IMR-90 (cell line): ENCODE data around the gene SUN5. TPM values are rescaled to one million over a fixed set of nuclear protein-coding genes. Genes with fewer than 3 reads are reported as not detected.

Experiments used
- ATAC-seq: fragments of 200-7000 bp; cut with Tn5 transposase; 2 replicates; pipeline ENCODE4 v1.9.1; 2020; ENCODE audit warnings: low read depth, mild to moderate bottlenecking, moderate library complexity
- BruUV-seq: library from RNA; stranded (reverse); fragments of 400-500 nt; replicated peaks from 2 replicates; lab custom pipeline; 2021; lab: Mats Ljungman, UMichigan
- CTCF ChIA-PET: fragments of 300-600 bp; formaldehyde crosslinking; extraction: SDS; loops from one replicate; lab custom pipeline; 2021; ENCODE audit warnings: antibody characterized with exemption; lab: Yijun Ruan, JAX
- POLR2A ChIA-PET: fragments of 300-600 bp; sonication (Branson Sonifier 250); formaldehyde crosslinking; loops from one replicate; lab custom pipeline; 2022; ENCODE audit warnings: antibody characterized with exemption; ENCODE audit not compliant: unreplicated experiment; lab: Charles Lee
- DNase-seq: peaks from one replicate; pipeline ENCODE4 v3.0.0; 2013
- H2AFZ ChIP-seq: replicated peaks from 2 replicates; pipeline ENCODE3; 2013; ENCODE audit warnings: low read length, mild to moderate bottlenecking; ENCODE audit not compliant: poor library complexity
- H2AK5ac ChIP-seq: 2 replicates; pipeline ENCODE4 v1.6.1; 2013; ENCODE audit warnings: low read depth, low read length, inconsistent platforms
- H2AK9ac ChIP-seq: replicated peaks from 2 replicates; pipeline ENCODE3; 2013; ENCODE audit warnings: mild to moderate bottlenecking, low read depth, low read length, moderate library complexity; ENCODE audit not compliant: poor library complexity
- H2BK120ac ChIP-seq: 2 replicates; pipeline ENCODE4 v1.6.1; 2013; ENCODE audit warnings: low read depth, low read length, inconsistent platforms
- H2BK15ac ChIP-seq: 3 replicates; pipeline ENCODE4 v1.6.1; 2013; ENCODE audit warnings: low read depth, low read length, inconsistent platforms
- H2BK20ac ChIP-seq: 2 replicates; pipeline ENCODE4 v1.6.1; 2013; ENCODE audit warnings: low read depth, mild to moderate bottlenecking, inconsistent platforms, low read length, moderate library complexity
- H2BK5ac ChIP-seq: 2 replicates; pipeline ENCODE4 v1.6.1; 2013; ENCODE audit warnings: mild to moderate bottlenecking, low read depth, low read length, inconsistent platforms; ENCODE audit not compliant: poor library complexity, severe bottlenecking
- H3K14ac ChIP-seq: replicated peaks from 2 replicates; pipeline ENCODE4 v1.6.1; 2013; ENCODE audit warnings: low read depth, low read length, inconsistent platforms
- H3K18ac ChIP-seq: 2 replicates; pipeline ENCODE4 v1.6.1; 2013; ENCODE audit warnings: low read depth, low read length, control low read depth
- H3K23ac ChIP-seq: 2 replicates; pipeline ENCODE4 v1.6.1; 2013; ENCODE audit warnings: low read depth, low read length, inconsistent platforms
- H3K27ac ChIP-seq: 2 replicates; pipeline ENCODE4 v1.5.1; 2013; ENCODE audit warnings: mild to moderate bottlenecking, control low read depth, low read length; ENCODE audit not compliant: insufficient read depth
- H3K27me3 ChIP-seq: 2 replicates; pipeline ENCODE4 v1.6.1; 2013; ENCODE audit warnings: low read length; ENCODE audit not compliant: control insufficient read depth, insufficient read depth
- H3K36me3 ChIP-seq: 2 replicates; pipeline ENCODE4 v1.6.1; 2013; ENCODE audit warnings: low read length, mixed read lengths; ENCODE audit not compliant: control insufficient read depth, insufficient read depth
- H3K4ac ChIP-seq: 2 replicates; pipeline ENCODE4 v1.6.1; 2013; ENCODE audit warnings: low read depth, low read length, inconsistent platforms
- H3K4me1 ChIP-seq: 2 replicates; pipeline ENCODE4 v1.6.1; 2013; ENCODE audit warnings: low read length, mixed read lengths; ENCODE audit not compliant: control insufficient read depth, insufficient read depth
- H3K4me2 ChIP-seq: 2 replicates; pipeline ENCODE4 v1.6.1; 2013; ENCODE audit warnings: low read depth, mild to moderate bottlenecking, control low read depth, low read length, moderate library complexity
- H3K4me3 ChIP-seq: 2 replicates; pipeline ENCODE4 v1.5.1; 2013; ENCODE audit warnings: low read depth, mild to moderate bottlenecking, control low read depth, low read length, moderate library complexity; ENCODE audit not compliant: insufficient read depth
- H3K56ac ChIP-seq: 2 replicates; pipeline ENCODE4 v1.6.1; 2013; ENCODE audit warnings: low read length, inconsistent platforms; ENCODE audit not compliant: insufficient read depth; ENCODE audit errors: extremely low read depth
- H3K79me1 ChIP-seq, 2 experiments: 2 replicates each; pipeline ENCODE4 v1.6.1; 2013; ENCODE audit warnings: low read length in 2 of 2, inconsistent platforms in 1 of 2, low read depth in 1 of 2
- H3K9ac ChIP-seq: 2 replicates; pipeline ENCODE4 v1.6.1; 2013; ENCODE audit warnings: low read depth, low read length, control low read depth
- H3K9me1 ChIP-seq: 2 replicates; pipeline ENCODE4 v1.6.1; 2013; ENCODE audit warnings: low read length, inconsistent platforms; ENCODE audit not compliant: insufficient read depth
- H3K9me3 ChIP-seq: 2 replicates; pipeline ENCODE4 v1.6.1; 2013; ENCODE audit warnings: low read length; ENCODE audit not compliant: control insufficient read depth, insufficient read depth
- H4K20me1 ChIP-seq: 2 replicates; pipeline ENCODE4 v1.6.1; 2013; ENCODE audit warnings: low read length, inconsistent platforms; ENCODE audit not compliant: insufficient read depth
- H4K5ac ChIP-seq: 2 replicates; pipeline ENCODE4 v1.6.1; 2013; ENCODE audit warnings: mild to moderate bottlenecking, low read depth, low read length, control low read depth
- H4K8ac ChIP-seq, 2 experiments: 2 replicates each; pipeline ENCODE4 v1.6.1; 2013; ENCODE audit warnings: low read depth in 2 of 2, low read length in 2 of 2, control low read depth in 1 of 2, inconsistent platforms in 1 of 2
- H4K91ac ChIP-seq: 2 replicates; pipeline ENCODE4 v1.6.1; 2013; ENCODE audit warnings: low read depth, low read length, inconsistent platforms; ENCODE audit not compliant: insufficient read depth
- ELK1 ChIP-seq: fragments of 150-350 bp; IDR thresholded peaks from 2 replicates; pipeline ENCODE4 v1.6.1; 2016; ENCODE audit warnings: low read depth, mild to moderate bottlenecking, low read length, moderate library complexity, borderline replicate concordance
- NFE2L2 ChIP-seq: fragments of 150-350 bp; IDR thresholded peaks from 2 replicates; pipeline ENCODE4 v1.6.1; 2016; ENCODE audit warnings: low read depth, mild to moderate bottlenecking, low read length
- RAD21 ChIP-seq: IDR thresholded peaks from 2 replicates; pipeline ENCODE4 v1.6.1; 2012; ENCODE audit warnings: low read length, improper control_type of control experiment
- RCOR1 ChIP-seq: IDR thresholded peaks from 2 replicates; pipeline ENCODE4 v1.6.1; 2012; ENCODE audit warnings: mild to moderate bottlenecking, low read length, improper control_type of control experiment; ENCODE audit not compliant: insufficient replicate concordance
- RFX5 ChIP-seq: IDR thresholded peaks from 2 replicates; pipeline ENCODE4 v1.8.0; 2012; ENCODE audit warnings: low read depth, mild to moderate bottlenecking, low read length, moderate library complexity
- SMC3 ChIP-seq: fragments of 150-350 bp; IDR thresholded peaks from 2 replicates; pipeline ENCODE4 v1.6.1; 2016; ENCODE audit warnings: low read depth, mild to moderate bottlenecking, antibody characterized with exemption, low read length, moderate library complexity
- WGBS, 2 experiments: methylation state at CpG; one replicate each; pipeline versions ENCODE4 v1.1.5 to v1.1.7; 2013; ENCODE audit warnings: missing lambda C conversion rate in 2 of 2; ENCODE audit not compliant: insufficient read length in 1 of 2; ENCODE audit errors: extremely low coverage in 2 of 2; 5-methylcytosine and 5-hydroxymethylcytosine counted together
- dilution Hi-C: fragments of 300-500 bp; cut with HindIII; formaldehyde crosslinking; loops from one replicate; pipeline ENCODE4 v1.14.3; 2018; ENCODE audit warnings: low sequenced_read_pairs; ENCODE audit not compliant: unreplicated experiment
- in situ Hi-C: fragments of 300-500 bp; cut with MboI; formaldehyde crosslinking; loops from 3 replicates; pipeline ENCODE4 v1.14.3; 2019; ENCODE audit warnings: low sequenced_read_pairs, inconsistent platforms, mixed read lengths
- intact Hi-C: fragments of 100-400 bp; cut with micrococcal nuclease; formaldehyde crosslinking; loops from 2 replicates; pipeline ENCODE4 v1.10.0; 2022
- polyA plus RNA-seq, 3 experiments: library from polyadenylated mRNA; depleted of rRNA; stranded (reverse); fragments of >200 nt; gene quantifications; 2 replicates each; pipeline ENCODE4 v1.2.3, GENCODE V29; 2012; ENCODE audit warnings: low replicate concordance in 1 of 3
- total RNA-seq: library from RNA; depleted of rRNA; stranded (reverse); fragments of >200 nt; gene quantifications from 2 replicates; pipeline ENCODE4 v1.2.3, GENCODE V29; 2012
- TF ChIP-seq, protein P1 (sequence below): conservative IDR thresholded peaks from 2 replicates; pipeline ENCODE4 v1.5.1; 2012; ENCODE audit warnings: mild to moderate bottlenecking, low read depth, low read length, improper control_type of control experiment

The SUN5 gene
- total and polyA plus RNA-seq, 2 of the 4 experiments (the other 2 are of a cell fraction) = not detected

DNA sequence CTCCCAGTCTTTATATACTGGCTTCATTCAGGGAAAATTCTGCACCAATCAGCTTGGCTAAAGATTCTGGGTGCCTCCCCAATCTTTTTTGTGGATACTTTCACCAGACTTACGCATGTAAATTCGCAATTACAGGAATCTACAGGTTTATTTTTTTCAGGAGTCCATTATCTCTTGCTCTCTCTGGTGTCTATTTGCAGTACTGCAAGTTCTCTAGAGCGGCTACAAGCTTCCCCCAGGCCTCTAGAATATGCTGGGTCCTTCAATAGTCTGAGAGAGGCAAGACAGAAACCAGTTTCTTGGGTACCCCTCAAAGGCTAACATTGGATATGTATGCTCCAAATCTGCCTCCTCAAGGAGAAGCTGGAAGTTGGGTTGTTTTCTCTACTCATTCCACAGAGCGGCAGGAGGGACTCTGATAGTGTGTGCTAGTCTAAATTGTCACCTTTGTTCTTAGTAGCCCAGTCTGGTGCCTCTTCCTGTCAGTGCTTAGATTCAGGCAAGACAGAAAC is 58.5 kb downstream of the SUN5 start:
- H2BK15ac ChIP-seq = no peak overlapping the region
- BruUV-seq = no TSS peak
- H2BK20ac ChIP-seq = no peak overlapping the region
- dilution Hi-C loops (no loop called here), intact Hi-C loops (loop anchor here (1.0 to 10.0 kb wide), 3 partner anchors 43 to 271 kb away; partner anchors contain the start of gene C20orf203), in situ Hi-C loops (loop anchor here (10.0 kb wide), 1 partner anchor 161 kb away; no protein-coding TSS in a partner anchor)
- H3K4me3 ChIP-seq = no peak overlapping the region
- ChIA-PET POLR2A (no interaction called here), CTCF (interaction anchor here (0.6 to 1.6 kb wide), 9 partner anchors 8 to 158 kb away, joined by 3 to 5 read pairs (median 3); no protein-coding TSS in a partner anchor)
- no peaks in the 10 kb centered on the region for H3K9me3 ChIP-seq
- H3K4ac ChIP-seq = no peak overlapping the region
- H4K91ac ChIP-seq = no peak overlapping the region
- no peak overlapping the region for H3K14ac ChIP-seq
- H3K9ac ChIP-seq = no peak overlapping the region
- peak; percentile 51 for TF ChIP-seq RAD21
- TF ChIP-seq, protein P1, sequence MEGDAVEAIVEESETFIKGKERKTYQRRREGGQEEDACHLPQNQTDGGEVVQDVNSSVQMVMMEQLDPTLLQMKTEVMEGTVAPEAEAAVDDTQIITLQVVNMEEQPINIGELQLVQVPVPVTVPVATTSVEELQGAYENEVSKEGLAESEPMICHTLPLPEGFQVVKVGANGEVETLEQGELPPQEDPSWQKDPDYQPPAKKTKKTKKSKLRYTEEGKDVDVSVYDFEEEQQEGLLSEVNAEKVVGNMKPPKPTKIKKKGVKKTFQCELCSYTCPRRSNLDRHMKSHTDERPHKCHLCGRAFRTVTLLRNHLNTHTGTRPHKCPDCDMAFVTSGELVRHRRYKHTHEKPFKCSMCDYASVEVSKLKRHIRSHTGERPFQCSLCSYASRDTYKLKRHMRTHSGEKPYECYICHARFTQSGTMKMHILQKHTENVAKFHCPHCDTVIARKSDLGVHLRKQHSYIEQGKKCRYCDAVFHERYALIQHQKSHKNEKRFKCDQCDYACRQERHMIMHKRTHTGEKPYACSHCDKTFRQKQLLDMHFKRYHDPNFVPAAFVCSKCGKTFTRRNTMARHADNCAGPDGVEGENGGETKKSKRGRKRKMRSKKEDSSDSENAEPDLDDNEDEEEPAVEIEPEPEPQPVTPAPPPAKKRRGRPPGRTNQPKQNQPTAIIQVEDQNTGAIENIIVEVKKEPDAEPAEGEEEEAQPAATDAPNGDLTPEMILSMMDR = peak; percentile 50
- TF ChIP-seq NFE2L2 = no peak
- peak; percentile 58; the same call in 1 of the 2 replicates for TF ChIP-seq SMC3
- no peak for TF ChIP-seq ELK1
- no peak for TF ChIP-seq RCOR1
- no peak for TF ChIP-seq RFX5
- H3K27me3 ChIP-seq = peaks cover 10% of the 10 kb centered on the region
- H3K23ac ChIP-seq = no peak overlapping the region
- H3K79me1 ChIP-seq = no peaks in the 10 kb centered on the region
- no peak overlapping the region for H4K8ac ChIP-seq
- H2BK5ac ChIP-seq = no peak overlapping the region
- H2AK9ac ChIP-seq = no peak overlapping the region
- no peak overlapping the region for H2AK5ac ChIP-seq
- H3K36me3 ChIP-seq = no peaks in the 10 kb centered on the region
- H3K56ac ChIP-seq = no peak overlapping the region
- ATAC-seq (peak; percentile 86), DNase-seq (peak; percentile 34)
- H4K5ac ChIP-seq = no peak overlapping the region
- H2BK120ac ChIP-seq = no peak overlapping the region
- no peaks in the 10 kb centered on the region for H3K4me1 ChIP-seq
- no peak overlapping the region for H2AFZ ChIP-seq
- no peaks in the 10 kb centered on the region for H3K9me1 ChIP-seq
- no CpG with 5 or more reads among the region's 4 CpGs for WGBS, 2 experiments
- no peaks in the 10 kb centered on the region for H4K20me1 ChIP-seq
- no peak overlapping the region for H3K4me2 ChIP-seq
- no peak overlapping the region for H3K27ac ChIP-seq
- no peak overlapping the region for H3K18ac ChIP-seq
